SK-N-SH treated with all-trans-retinoic acid at 6 μM for 48 hours (cell line): ENCODE measurements around the gene PKNOX2.
A peak's percentile ranks its signal among the peaks of the same experiment; 100 is the strongest.

Experiments
- ATAC-seq: fragments of 200-7000 bp; cut with Tn5 transposase; 3 replicates; pipeline ENCODE4 v1.9.1; 2020; ENCODE audit warnings: mild to moderate bottlenecking, moderate library complexity
- ARNTL ChIP-seq: fragments of 450-650 bp; formaldehyde crosslinking; IDR thresholded peaks from 2 replicates; pipeline ENCODE4 v1.5.0; 2020; ENCODE audit warnings: low read depth, mild to moderate bottlenecking, moderate library complexity, borderline replicate concordance
- BACH2 ChIP-seq: fragments of 250-450 bp; sonication (Bioruptor Pico); IDR thresholded peaks from 2 replicates; pipeline ENCODE4 v1.9.0; 2021; ENCODE audit warnings: mild to moderate bottlenecking, borderline replicate concordance
- CREB5 ChIP-seq: fragments of 250-450 bp; sonication (Bioruptor Pico); IDR thresholded peaks from 2 replicates; pipeline ENCODE4 v1.5.1; 2020; ENCODE audit warnings: low read depth, mild to moderate bottlenecking, moderate library complexity
- CSDC2 ChIP-seq: fragments of 250-450 bp; sonication (Bioruptor Pico); IDR thresholded peaks from 2 replicates; pipeline ENCODE4 v1.5.0; 2020; ENCODE audit warnings: mild to moderate bottlenecking, moderate library complexity
- CSRNP3 ChIP-seq: fragments of 250-450 bp; sonication (Bioruptor Pico); IDR thresholded peaks from 2 replicates; pipeline ENCODE4 v1.5.1; 2021; ENCODE audit warnings: mild to moderate bottlenecking, moderate library complexity
- ESRRG ChIP-seq: fragments of 250-450 bp; sonication (Bioruptor Pico); IDR thresholded peaks from 2 replicates; pipeline ENCODE4 v1.6.1; 2021; ENCODE audit warnings: mild to moderate bottlenecking
- GLIS3 ChIP-seq: fragments of 250-450 bp; sonication (Bioruptor Pico); IDR thresholded peaks from 2 replicates; pipeline ENCODE4 v1.5.0; 2020; ENCODE audit warnings: mild to moderate bottlenecking, moderate library complexity
- ISL1 ChIP-seq: fragments of 250-450 bp; sonication (Bioruptor Pico); IDR thresholded peaks from 2 replicates; pipeline ENCODE4 v2.1.2; 2022; ENCODE audit warnings: mild to moderate bottlenecking, moderate library complexity
- PATZ1 ChIP-seq: fragments of 250-450 bp; sonication (Bioruptor Pico); IDR thresholded peaks from 2 replicates; pipeline ENCODE4 v1.8.0; 2020; ENCODE audit warnings: mild to moderate bottlenecking, moderate library complexity, borderline replicate concordance
- POU6F1 ChIP-seq: fragments of 250-450 bp; sonication (Bioruptor Pico); IDR thresholded peaks from 2 replicates; pipeline ENCODE4 v1.8.0; 2021; ENCODE audit warnings: low read depth, mild to moderate bottlenecking, moderate library complexity, borderline replicate concordance
- RARB ChIP-seq: fragments of 250-450 bp; sonication (Bioruptor Pico); IDR thresholded peaks from 2 replicates; pipeline ENCODE4 v1.8.0; 2021; ENCODE audit warnings: mild to moderate bottlenecking, moderate library complexity
- SNAI2 ChIP-seq: fragments of 250-450 bp; sonication (Bioruptor Pico); IDR thresholded peaks from 2 replicates; pipeline ENCODE4 v1.5.0; 2020; ENCODE audit warnings: mild to moderate bottlenecking, moderate library complexity
- TCF4 ChIP-seq: fragments of 250-450 bp; sonication (Bioruptor Pico); IDR thresholded peaks from 2 replicates; pipeline ENCODE4 v1.8.0; 2021; ENCODE audit warnings: mild to moderate bottlenecking, moderate library complexity, borderline replicate concordance
- TSHZ2 ChIP-seq: fragments of 250-450 bp; sonication (Bioruptor Pico); IDR thresholded peaks from 2 replicates; pipeline ENCODE4 v1.5.0; 2020; ENCODE audit warnings: mild to moderate bottlenecking, moderate library complexity
- ZC3H10 ChIP-seq: fragments of 250-450 bp; sonication (Bioruptor Pico); IDR thresholded peaks from 2 replicates; pipeline ENCODE4 v1.5.1; 2021; ENCODE audit warnings: mild to moderate bottlenecking, moderate library complexity
- ZFP3 ChIP-seq: fragments of 250-450 bp; sonication (Bioruptor Pico); IDR thresholded peaks from 2 replicates; pipeline ENCODE4 v1.5.0; 2020; ENCODE audit warnings: mild to moderate bottlenecking, moderate library complexity
- ZFP30 ChIP-seq: fragments of 450-650 bp; formaldehyde crosslinking; IDR thresholded peaks from 2 replicates; pipeline ENCODE4 v1.5.0; 2022; ENCODE audit warnings: mild to moderate bottlenecking, moderate library complexity
- ZNF565 ChIP-seq: fragments of 450-650 bp; formaldehyde crosslinking; conservative IDR thresholded peaks from 2 replicates; pipeline ENCODE4 v1.5.0; 2020; ENCODE audit warnings: low read depth, mild to moderate bottlenecking, moderate library complexity
- ZNF70 ChIP-seq: fragments of 450-650 bp; formaldehyde crosslinking; IDR thresholded peaks from 2 replicates; pipeline ENCODE4 v1.5.0; 2020; ENCODE audit warnings: mild to moderate bottlenecking, moderate library complexity
- ZNF8 ChIP-seq: fragments of 450-650 bp; formaldehyde crosslinking; IDR thresholded peaks from 2 replicates; pipeline ENCODE4 v1.5.0; 2020; ENCODE audit warnings: mild to moderate bottlenecking, moderate library complexity

PKNOX2 gene

GRCh38 chr11:125170001-125170509, 5.5 kb downstream of the PKNOX2 start:
- no peak for TF ChIP-seq RARB (CRISPR knock-in tag)
- TF ChIP-seq CREB5 (CRISPR knock-in tag), result no peak
- no peak for TF ChIP-seq ZNF70 (CRISPR knock-in tag)
- no peak for TF ChIP-seq ZC3H10 (CRISPR knock-in tag)
- no peak for TF ChIP-seq CSDC2 (CRISPR knock-in tag)
- no peak for TF ChIP-seq ISL1 (CRISPR knock-in tag)
- no peak for TF ChIP-seq ESRRG (CRISPR knock-in tag)
- TF ChIP-seq TCF4 (CRISPR knock-in tag), result no peak
- TF ChIP-seq SNAI2, result no peak
- no peak for TF ChIP-seq ZFP30 (CRISPR knock-in tag)
- TF ChIP-seq, all 23 proteins: peak for 0

GRCh38 chr11:125170510-125171031, 6.0 kb downstream of the PKNOX2 start:
- peak; percentile 59 for ATAC-seq
- no peak for TF ChIP-seq ZNF8 (CRISPR knock-in tag)
- no peak for TF ChIP-seq ARNTL (CRISPR knock-in tag)
- TF ChIP-seq ZC3H10 (CRISPR knock-in tag), result no peak
- no peak for TF ChIP-seq TCF4 (CRISPR knock-in tag)
- no peak for TF ChIP-seq PATZ1 (CRISPR knock-in tag)
- no peak for TF ChIP-seq ISL1 (CRISPR knock-in tag)
- no peak for TF ChIP-seq CSRNP3
- TF ChIP-seq CSDC2 (CRISPR knock-in tag), result no peak
- no peak for TF ChIP-seq GLIS3 (CRISPR knock-in tag)
- no peak for TF ChIP-seq ESRRG (CRISPR knock-in tag)
- no peak for TF ChIP-seq ZNF70 (CRISPR knock-in tag)
- TF ChIP-seq SNAI2, result no peak

More at GRCh38 chr11:125170001-125170509, 5.5 kb downstream of the PKNOX2 start:
- ATAC-seq, result no peak

- ATAC-seq, result no peak
- TF ChIP-seq RARB (CRISPR knock-in tag), result no peak
- TF ChIP-seq GLIS3 (CRISPR knock-in tag), result no peak
- TF ChIP-seq ZNF565 (CRISPR knock-in tag), result no peak
These were observed 7.4 kb downstream of the PKNOX2 start for GRCh38 chr11:125171974-125172373.

GRCh38 chr11:125173027-125173426, 8.5 kb downstream of the PKNOX2 start:
- TF ChIP-seq BACH2 (CRISPR knock-in tag) (no peak), SNAI2 (no peak), ZC3H10 (CRISPR knock-in tag) (no peak), RARB (CRISPR knock-in tag) (no peak), ZNF70 (CRISPR knock-in tag) (no peak), ZFP3 (no peak), ZNF8 (CRISPR knock-in tag) (no peak), GLIS3 (CRISPR knock-in tag) (no peak), ZNF565 (CRISPR knock-in tag) (no peak), POU6F1 (CRISPR knock-in tag) (no peak), TSHZ2 (no peak)
- TF ChIP-seq, all 23 proteins: peak for 0
- ATAC-seq, result no peak
